GM12878 (cell line): ENCODE measurements around the gene GMNN. TPM values are rescaled to one million over a fixed set of nuclear protein-coding genes. Genes with fewer than 3 reads are reported as not detected.

ENCODE experiments used
- ATF7 ChIP-seq: fragments of 450-650 bp; IDR thresholded peaks from 2 replicates; pipeline ENCODE4 v1.6.1; 2016; ENCODE audit warnings: low read depth, mild to moderate bottlenecking
- EP300 ChIP-seq, 2 experiments: fragments of 150-350 bp in 1 of 2; IDR thresholded peaks; 2 replicates each; pipeline ENCODE4 v1.6.1; 2011 to 2012; ENCODE audit warnings: low read depth in 2 of 2, low read length in 2 of 2, borderline replicate concordance in 1 of 2, improper control_type of control experiment in 1 of 2, inconsistent platforms in 1 of 2; ENCODE audit not compliant: control insufficient read depth in 1 of 2
- GABPA ChIP-seq: IDR thresholded peaks from 2 replicates; pipeline ENCODE4 v1.6.1; 2014; ENCODE audit warnings: antibody characterized with exemption, low read depth, mild to moderate bottlenecking, inconsistent platforms
- HDAC2 ChIP-seq: fragments of 200-600 bp; sonication (generic); IDR thresholded peaks from 2 replicates; pipeline ENCODE4 v1.6.1; 2017
- HDAC6 ChIP-seq: fragments of 200-600 bp; sonication (generic); IDR thresholded peaks from one replicate; pipeline ENCODE4 v1.8.0; 2017; ENCODE audit warnings: antibody characterized with exemption; ENCODE audit not compliant: unreplicated experiment
- JUNB ChIP-seq: IDR thresholded peaks from 2 replicates; pipeline ENCODE4 v1.6.1; 2016; ENCODE audit warnings: antibody characterized with exemption, mild to moderate bottlenecking
- MXI1 ChIP-seq: fragments of 150-350 bp; IDR thresholded peaks from 2 replicates; pipeline ENCODE4 v1.6.1; 2011; ENCODE audit warnings: low read depth, mild to moderate bottlenecking, inconsistent platforms, low read length, improper control_type of control experiment
- NFIC ChIP-seq: IDR thresholded peaks from 2 replicates; pipeline ENCODE4 v1.6.1; 2012; ENCODE audit warnings: low read depth, mild to moderate bottlenecking, inconsistent platforms, low read length, moderate library complexity
- NFXL1 ChIP-seq: fragments of 450-650 bp; IDR thresholded peaks from 2 replicates; pipeline ENCODE4 v1.6.1; 2017; ENCODE audit warnings: antibody characterized with exemption, mild to moderate bottlenecking, borderline replicate concordance
- NR2C1 ChIP-seq: fragments of 450-650 bp; IDR thresholded peaks from 2 replicates; pipeline ENCODE4 v1.6.1; 2017; ENCODE audit warnings: antibody characterized with exemption, mild to moderate bottlenecking, moderate library complexity
- PAX5 ChIP-seq: IDR thresholded peaks from 2 replicates; pipeline ENCODE4 v1.6.1; 2011; ENCODE audit warnings: low read depth, low read length, borderline replicate concordance
- RCOR1 ChIP-seq: conservative IDR thresholded peaks from 2 replicates; pipeline ENCODE4 v1.6.1; 2012; ENCODE audit warnings: low read depth, low read length, improper control_type of control experiment
- SPI1 ChIP-seq: IDR thresholded peaks from 2 replicates; pipeline ENCODE4 v1.6.1; 2011; ENCODE audit warnings: low read depth, mild to moderate bottlenecking, low read length, moderate library complexity, borderline replicate concordance; ENCODE audit not compliant: insufficient read depth
- TCF12 ChIP-seq: IDR thresholded peaks from 2 replicates; pipeline ENCODE4 v1.6.1; 2011; ENCODE audit warnings: low read depth, mild to moderate bottlenecking, low read length
- YY1 ChIP-seq: IDR thresholded peaks from 2 replicates; pipeline ENCODE4 v1.6.1; 2011; ENCODE audit warnings: low read depth, mild to moderate bottlenecking, low read length
- polyA plus RNA-seq, 11 experiments: library from polyadenylated mRNA; depleted of rRNA in 4 of 11; unstranded in 6 of 11; stranded (reverse) in 5 of 11; fragments of >200 nt; fragmentation: Nextera tagmentation in 4 of 11; fragmentation: Illumina TruSeq in 1 of 11; extraction: Ambion mirVana in 4 of 11; extraction: Trizol in 1 of 11; gene quantifications; 1 replicate in 1 of 11; 2 replicates in 10 of 11; pipeline versions ENCODE4 v1.2.1 to v1.2.3, GENCODE V29; 2011 to 2016; ENCODE audit warnings: inconsistent platforms in 2 of 11, missing spikeins in 2 of 11, low read depth in 1 of 11
- total RNA-seq, 4 experiments: library from RNA; depleted of rRNA in 3 of 4; stranded (reverse); fragments of >200 nt in 3 of 4; fragmentation: Illumina TruSeq in 1 of 4; extraction: Trizol in 1 of 4; gene quantifications; 2 replicates each; pipeline versions ENCODE4 v1.2.1 to v1.2.3, GENCODE V29; 2013 to 2021
- TF ChIP-seq, protein P1 (sequence below): IDR thresholded peaks from 2 replicates; pipeline ENCODE4 v1.6.1; 2011; ENCODE audit warnings: borderline replicate concordance, low read depth, mild to moderate bottlenecking, moderate library complexity, mixed read lengths, low read length; ENCODE audit not compliant: insufficient read depth; ENCODE audit errors: extremely low read length
- TF ChIP-seq, protein P2 (sequence below): fragments of 450-650 bp; IDR thresholded peaks from 2 replicates; pipeline ENCODE4 v1.6.1; 2017; ENCODE audit warnings: borderline replicate concordance
- TF ChIP-seq, protein P3 (sequence below): fragments of 450-650 bp; IDR thresholded peaks from 2 replicates; pipeline ENCODE4 v1.6.1; 2016; ENCODE audit warnings: mild to moderate bottlenecking
- TF ChIP-seq, protein P4 (sequence below): fragments of 450-650 bp; IDR thresholded peaks from 2 replicates; pipeline ENCODE4 v1.6.1; 2017; ENCODE audit warnings: mild to moderate bottlenecking
- TF ChIP-seq, protein P5 (sequence below): IDR thresholded peaks from 2 replicates; pipeline ENCODE4 v1.6.1; 2011; ENCODE audit warnings: low read depth, low read length, improper control_type of control experiment, borderline replicate concordance
- TF ChIP-seq, protein P6 (sequence below): IDR thresholded peaks from 2 replicates; pipeline ENCODE4 v1.6.1; 2012; ENCODE audit warnings: low read length, inconsistent platforms

Gene GMNN
- total and polyA plus RNA-seq, 10 of the 15 experiments (the other 5 are each of a cell fraction or from before 2014, with no cell fraction given), result 51.9 to 153 (median 105) TPM

DNA sequence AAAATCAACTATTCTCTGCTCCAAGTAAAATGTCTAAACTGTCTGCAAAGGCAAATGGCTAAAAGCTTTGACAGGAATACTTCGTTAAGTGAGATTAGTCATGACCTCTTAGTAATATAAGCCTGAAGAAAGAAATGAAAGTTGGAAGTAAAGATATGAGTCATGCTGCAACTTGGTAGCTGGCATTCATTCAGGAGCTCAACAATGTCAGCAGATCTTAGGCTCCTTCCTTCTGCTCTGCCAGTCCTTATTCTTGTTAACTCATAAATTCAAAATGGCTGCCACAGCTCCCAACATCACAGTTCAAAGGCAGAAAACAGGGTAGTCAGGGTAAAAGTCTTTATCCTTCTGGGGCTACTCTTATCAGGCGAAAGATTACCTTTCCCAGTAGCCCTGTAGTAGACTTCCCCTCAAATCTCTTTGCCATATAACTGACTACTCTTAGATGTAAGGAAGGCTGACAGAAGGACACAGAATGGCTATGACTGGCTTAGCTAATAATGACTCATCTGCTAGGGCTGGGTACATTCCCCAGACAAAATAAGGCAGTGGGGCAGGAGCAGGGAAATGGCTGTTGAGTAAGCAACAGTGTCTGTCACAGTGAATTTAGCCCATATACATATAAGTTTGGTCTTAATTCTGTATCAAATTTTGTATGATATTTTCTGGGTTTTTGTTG lies 31.3 kb upstream of the GMNN start (continued):
- TF ChIP-seq, protein P1, sequence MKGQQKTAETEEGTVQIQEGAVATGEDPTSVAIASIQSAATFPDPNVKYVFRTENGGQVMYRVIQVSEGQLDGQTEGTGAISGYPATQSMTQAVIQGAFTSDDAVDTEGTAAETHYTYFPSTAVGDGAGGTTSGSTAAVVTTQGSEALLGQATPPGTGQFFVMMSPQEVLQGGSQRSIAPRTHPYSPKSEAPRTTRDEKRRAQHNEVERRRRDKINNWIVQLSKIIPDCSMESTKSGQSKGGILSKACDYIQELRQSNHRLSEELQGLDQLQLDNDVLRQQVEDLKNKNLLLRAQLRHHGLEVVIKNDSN, result no peak
- no peak for TF ChIP-seq HDAC2
- TF ChIP-seq SPI1, result no peak
- TF ChIP-seq, protein P2, sequence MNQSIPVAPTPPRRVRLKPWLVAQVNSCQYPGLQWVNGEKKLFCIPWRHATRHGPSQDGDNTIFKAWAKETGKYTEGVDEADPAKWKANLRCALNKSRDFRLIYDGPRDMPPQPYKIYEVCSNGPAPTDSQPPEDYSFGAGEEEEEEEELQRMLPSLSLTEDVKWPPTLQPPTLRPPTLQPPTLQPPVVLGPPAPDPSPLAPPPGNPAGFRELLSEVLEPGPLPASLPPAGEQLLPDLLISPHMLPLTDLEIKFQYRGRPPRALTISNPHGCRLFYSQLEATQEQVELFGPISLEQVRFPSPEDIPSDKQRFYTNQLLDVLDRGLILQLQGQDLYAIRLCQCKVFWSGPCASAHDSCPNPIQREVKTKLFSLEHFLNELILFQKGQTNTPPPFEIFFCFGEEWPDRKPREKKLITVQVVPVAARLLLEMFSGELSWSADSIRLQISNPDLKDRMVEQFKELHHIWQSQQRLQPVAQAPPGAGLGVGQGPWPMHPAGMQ, result no peak
- TF ChIP-seq NR2C1, result no peak
- no peak; the same call in 1 of the 2 replicates for TF ChIP-seq PAX5
- TF ChIP-seq, protein P3, sequence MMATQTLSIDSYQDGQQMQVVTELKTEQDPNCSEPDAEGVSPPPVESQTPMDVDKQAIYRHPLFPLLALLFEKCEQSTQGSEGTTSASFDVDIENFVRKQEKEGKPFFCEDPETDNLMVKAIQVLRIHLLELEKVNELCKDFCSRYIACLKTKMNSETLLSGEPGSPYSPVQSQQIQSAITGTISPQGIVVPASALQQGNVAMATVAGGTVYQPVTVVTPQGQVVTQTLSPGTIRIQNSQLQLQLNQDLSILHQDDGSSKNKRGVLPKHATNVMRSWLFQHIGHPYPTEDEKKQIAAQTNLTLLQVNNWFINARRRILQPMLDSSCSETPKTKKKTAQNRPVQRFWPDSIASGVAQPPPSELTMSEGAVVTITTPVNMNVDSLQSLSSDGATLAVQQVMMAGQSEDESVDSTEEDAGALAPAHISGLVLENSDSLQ, result peak; percentile 26; the same call in 1 of the 2 replicates
- TF ChIP-seq, protein P4, sequence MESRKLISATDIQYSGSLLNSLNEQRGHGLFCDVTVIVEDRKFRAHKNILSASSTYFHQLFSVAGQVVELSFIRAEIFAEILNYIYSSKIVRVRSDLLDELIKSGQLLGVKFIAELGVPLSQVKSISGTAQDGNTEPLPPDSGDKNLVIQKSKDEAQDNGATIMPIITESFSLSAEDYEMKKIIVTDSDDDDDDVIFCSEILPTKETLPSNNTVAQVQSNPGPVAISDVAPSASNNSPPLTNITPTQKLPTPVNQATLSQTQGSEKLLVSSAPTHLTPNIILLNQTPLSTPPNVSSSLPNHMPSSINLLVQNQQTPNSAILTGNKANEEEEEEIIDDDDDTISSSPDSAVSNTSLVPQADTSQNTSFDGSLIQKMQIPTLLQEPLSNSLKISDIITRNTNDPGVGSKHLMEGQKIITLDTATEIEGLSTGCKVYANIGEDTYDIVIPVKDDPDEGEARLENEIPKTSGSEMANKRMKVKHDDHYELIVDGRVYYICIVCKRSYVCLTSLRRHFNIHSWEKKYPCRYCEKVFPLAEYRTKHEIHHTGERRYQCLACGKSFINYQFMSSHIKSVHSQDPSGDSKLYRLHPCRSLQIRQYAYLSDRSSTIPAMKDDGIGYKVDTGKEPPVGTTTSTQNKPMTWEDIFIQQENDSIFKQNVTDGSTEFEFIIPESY, result no peak
- TF ChIP-seq GABPA, result no peak; the same call in 1 of the 2 replicates
- no peak for TF ChIP-seq TCF12
- no peak for TF ChIP-seq HDAC6
- TF ChIP-seq RCOR1, result no peak
- TF ChIP-seq, protein P5, sequence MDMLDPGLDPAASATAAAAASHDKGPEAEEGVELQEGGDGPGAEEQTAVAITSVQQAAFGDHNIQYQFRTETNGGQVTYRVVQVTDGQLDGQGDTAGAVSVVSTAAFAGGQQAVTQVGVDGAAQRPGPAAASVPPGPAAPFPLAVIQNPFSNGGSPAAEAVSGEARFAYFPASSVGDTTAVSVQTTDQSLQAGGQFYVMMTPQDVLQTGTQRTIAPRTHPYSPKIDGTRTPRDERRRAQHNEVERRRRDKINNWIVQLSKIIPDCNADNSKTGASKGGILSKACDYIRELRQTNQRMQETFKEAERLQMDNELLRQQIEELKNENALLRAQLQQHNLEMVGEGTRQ, result no peak
- TF ChIP-seq NFXL1, result no peak
- TF ChIP-seq NFIC, result peak; percentile 85
- peak; percentile 91 for TF ChIP-seq YY1
- no peak for TF ChIP-seq MXI1
- TF ChIP-seq EP300 (IDR thresholded peaks at IDR 0.05; ENCODE audit: borderline replicate concordance in 1 of 2, control insufficient read depth in 1 of 2, low read depth in 2 of 2, low read length in 2 of 2), result peak in 1 of 2 experiments; percentile 53; a peak in 1 of 4 replicates
- peak; percentile 34; the same call in 1 of the 2 replicates for TF ChIP-seq ATF7
- TF ChIP-seq, protein P6, sequence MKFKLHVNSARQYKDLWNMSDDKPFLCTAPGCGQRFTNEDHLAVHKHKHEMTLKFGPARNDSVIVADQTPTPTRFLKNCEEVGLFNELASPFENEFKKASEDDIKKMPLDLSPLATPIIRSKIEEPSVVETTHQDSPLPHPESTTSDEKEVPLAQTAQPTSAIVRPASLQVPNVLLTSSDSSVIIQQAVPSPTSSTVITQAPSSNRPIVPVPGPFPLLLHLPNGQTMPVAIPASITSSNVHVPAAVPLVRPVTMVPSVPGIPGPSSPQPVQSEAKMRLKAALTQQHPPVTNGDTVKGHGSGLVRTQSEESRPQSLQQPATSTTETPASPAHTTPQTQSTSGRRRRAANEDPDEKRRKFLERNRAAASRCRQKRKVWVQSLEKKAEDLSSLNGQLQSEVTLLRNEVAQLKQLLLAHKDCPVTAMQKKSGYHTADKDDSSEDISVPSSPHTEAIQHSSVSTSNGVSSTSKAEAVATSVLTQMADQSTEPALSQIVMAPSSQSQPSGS, result peak; percentile 60; the same call in 1 of the 2 replicates
- TF ChIP-seq JUNB, result peak; percentile 94
